GM23248 (cell line): ENCODE measurements around the gene BDH2.

Source experiments
- EZH2 ChIP-seq: fragments of 200-600 bp; sonication (generic); IDR thresholded peaks from 2 replicates; pipeline ENCODE4 v1.6.1; 2018; ENCODE audit warnings: antibody characterized with exemption, mild to moderate bottlenecking; ENCODE audit not compliant: insufficient read depth, poor library complexity, severe bottlenecking
- EZH2phosphoT487 ChIP-seq: fragments of 200-600 bp; sonication (generic); IDR thresholded peaks from 2 replicates; pipeline ENCODE4 v1.6.1; 2018; ENCODE audit warnings: antibody characterized with exemption, moderate library complexity, mild to moderate bottlenecking, low read depth; ENCODE audit not compliant: insufficient read depth

- TF ChIP-seq EZH2 (no peak), EZH2phosphoT487 (no peak)
Observed at GRCh38 chr4:103099691-103100392, at the start of gene BDH2.
